Uterus (tissue), 2 donors: ENCODE data around the gene ARPP21.

Experiments used
- POLR2A ChIP-seq, 2 donors: fragments of 450-650 bp; IDR thresholded peaks; one replicate each; pipeline ENCODE4 v1.6.1; 2016; ENCODE audit warnings: antibody characterized with exemption in 2 of 2, mild to moderate bottlenecking in 1 of 2, moderate library complexity in 1 of 2
- TF ChIP-seq, protein P1 (sequence below), 4 experiments: fragments of 200-600 bp in 2 of 4; fragments of 450-650 bp in 2 of 4; sonication (generic) in 2 of 4; IDR thresholded peaks; one replicate each; pipeline ENCODE4 v1.5.1; 2016 to 2019; ENCODE audit warnings: antibody characterized with exemption in 4 of 4, mild to moderate bottlenecking in 2 of 4, moderate library complexity in 1 of 4

DNA sequence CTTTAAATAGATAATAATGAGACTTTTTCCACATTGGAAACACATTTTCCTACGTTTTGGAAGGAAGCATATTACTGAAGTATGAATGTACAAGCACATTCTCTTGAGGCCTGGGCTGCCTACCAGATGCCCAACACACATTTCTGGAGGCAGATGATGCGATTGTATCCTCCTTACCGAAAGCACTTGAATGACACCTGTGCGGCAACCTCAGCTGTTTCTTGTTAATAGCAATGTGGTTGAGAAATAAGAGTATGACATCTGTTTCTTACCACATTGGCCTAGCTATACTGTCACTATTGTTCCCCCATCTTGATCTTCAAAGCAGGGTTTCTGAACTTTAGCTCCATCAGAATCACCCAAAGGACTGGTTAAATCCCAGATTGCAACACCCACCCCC, 84.8 kb downstream of the ARPP21 start:
- TF ChIP-seq, protein P1, sequence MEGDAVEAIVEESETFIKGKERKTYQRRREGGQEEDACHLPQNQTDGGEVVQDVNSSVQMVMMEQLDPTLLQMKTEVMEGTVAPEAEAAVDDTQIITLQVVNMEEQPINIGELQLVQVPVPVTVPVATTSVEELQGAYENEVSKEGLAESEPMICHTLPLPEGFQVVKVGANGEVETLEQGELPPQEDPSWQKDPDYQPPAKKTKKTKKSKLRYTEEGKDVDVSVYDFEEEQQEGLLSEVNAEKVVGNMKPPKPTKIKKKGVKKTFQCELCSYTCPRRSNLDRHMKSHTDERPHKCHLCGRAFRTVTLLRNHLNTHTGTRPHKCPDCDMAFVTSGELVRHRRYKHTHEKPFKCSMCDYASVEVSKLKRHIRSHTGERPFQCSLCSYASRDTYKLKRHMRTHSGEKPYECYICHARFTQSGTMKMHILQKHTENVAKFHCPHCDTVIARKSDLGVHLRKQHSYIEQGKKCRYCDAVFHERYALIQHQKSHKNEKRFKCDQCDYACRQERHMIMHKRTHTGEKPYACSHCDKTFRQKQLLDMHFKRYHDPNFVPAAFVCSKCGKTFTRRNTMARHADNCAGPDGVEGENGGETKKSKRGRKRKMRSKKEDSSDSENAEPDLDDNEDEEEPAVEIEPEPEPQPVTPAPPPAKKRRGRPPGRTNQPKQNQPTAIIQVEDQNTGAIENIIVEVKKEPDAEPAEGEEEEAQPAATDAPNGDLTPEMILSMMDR (IDR thresholded peaks at IDR 0.05), result no peak
- no peak for TF ChIP-seq POLR2A (IDR thresholded peaks at IDR 0.05)
